Measurements from ENCODE around the gene FURIN. TPM values are rescaled to one million over a fixed set of nuclear protein-coding genes. Genes with fewer than 3 reads are reported as not detected.

Gene FURIN
- polyA plus RNA-seq, 4 donors, result 22.8 to 112 (median 38.5) TPM

DNA sequence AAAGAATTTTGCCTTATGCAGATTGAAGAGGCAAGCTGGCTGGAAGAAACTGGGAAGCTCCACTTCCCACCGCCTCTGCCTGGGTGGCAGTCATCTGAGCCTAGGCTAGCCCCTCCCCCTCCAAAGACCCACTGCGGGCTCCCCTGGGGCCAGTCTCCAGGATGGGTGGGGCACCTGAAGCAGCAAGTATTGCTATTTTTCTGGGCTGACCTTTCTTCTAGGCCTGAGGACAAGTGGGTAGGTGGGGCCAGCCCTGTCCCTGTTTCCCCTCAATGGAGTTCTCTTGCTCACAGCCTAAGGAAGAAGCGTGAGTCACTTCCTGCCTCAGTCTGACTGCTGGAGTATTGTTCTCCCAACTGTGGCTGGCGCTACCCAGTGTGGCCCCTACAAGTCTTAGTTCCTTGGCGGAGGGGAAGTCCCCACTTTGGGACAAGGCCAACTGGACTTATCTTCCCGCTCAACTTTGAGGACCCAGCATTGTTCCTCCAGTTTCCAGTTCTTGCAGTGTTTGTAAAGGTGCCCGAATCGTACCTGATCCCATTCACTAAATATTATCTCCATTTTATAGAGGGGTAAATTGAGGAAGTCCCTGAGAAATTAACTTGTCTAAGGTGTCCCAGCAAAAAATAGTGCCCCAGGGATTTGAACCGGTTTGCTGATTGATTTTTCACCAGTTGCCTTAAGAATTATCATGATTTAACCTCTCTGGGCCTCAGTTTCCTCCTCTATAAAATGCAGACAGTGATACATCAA lies 1.4 kb downstream of the FURIN start:
- Histone ChIP-seq H3K27me3 (ENCODE audit: control insufficient read depth in 3 of 3, insufficient read depth in 3 of 3, low read length in 3 of 3) (no peaks in the 10 kb centered on the region), H3K36me3 (ENCODE audit: control insufficient read depth in 3 of 3, insufficient read depth in 2 of 3, low read depth in 1 of 3, low read length in 3 of 3) (peaks cover 0 to 11% (median 0%) of the 10 kb centered on the region in 3 donors), H3K4me1 (ENCODE audit: control insufficient read depth in 3 of 3, insufficient read depth in 2 of 3, low read depth in 1 of 3, low read length in 2 of 3) (peaks cover 3 to 49% (median 17%) of the 10 kb centered on the region in 3 donors), H3K4me3 (ENCODE audit: low read depth in 1 of 3, low read length in 3 of 3) (peak overlapping the region in 1 of 3 donors; percentile 76), H3K9me3 (ENCODE audit: control insufficient read depth in 2 of 2, insufficient read depth in 1 of 2, low read depth in 1 of 2, low read length in 1 of 2) (no peaks in the 10 kb centered on the region), H3K27ac (ENCODE audit: low read depth in 1 of 3, low read length in 2 of 3) (peak overlapping the region; percentile 51 to 96 (median 85))
- WGBS, 3 donors, result 29 to 40% (median 31%) methylated on average over 9 of the region's 9 CpGs
- FAIRE-seq (no peak), DNase-seq (peak in 1 of 2 donors; percentile 85)

DNA sequence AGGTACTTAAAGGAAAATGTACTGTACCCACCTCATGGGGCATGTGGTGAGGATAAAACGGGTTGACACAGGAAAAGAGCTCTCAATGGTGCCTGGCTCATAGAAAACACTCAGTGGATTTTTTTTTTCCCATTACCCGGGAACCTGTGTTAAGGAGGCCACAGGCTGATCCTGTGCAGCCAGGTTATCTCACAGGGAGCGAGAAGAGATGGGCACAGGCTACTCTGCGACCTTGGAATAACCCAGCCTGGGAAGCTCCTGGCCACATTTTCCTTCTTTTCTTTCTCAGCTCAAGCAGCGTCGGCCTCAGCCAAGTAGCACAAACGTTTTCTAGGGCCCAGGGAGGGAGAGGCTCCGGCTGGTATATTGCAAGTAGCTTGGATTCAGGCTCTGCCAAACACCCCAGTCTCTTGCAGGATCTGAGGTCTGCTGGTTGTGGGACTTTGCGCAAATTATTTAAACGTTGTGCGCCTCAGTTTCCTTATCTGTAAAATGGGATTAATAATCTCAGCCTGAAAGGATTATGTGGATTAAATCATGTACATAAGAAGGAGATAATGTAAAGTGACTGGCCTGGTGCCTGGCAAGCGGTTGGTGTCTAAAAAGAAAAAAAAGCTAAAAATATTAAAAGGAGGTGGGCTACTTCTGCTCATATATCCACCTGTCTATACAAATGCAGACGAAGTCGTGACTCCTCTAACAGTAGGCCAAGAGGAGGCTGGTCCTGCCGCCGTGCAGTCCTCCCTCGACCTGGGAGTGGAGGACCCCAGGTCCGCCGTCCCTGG lies 2.2 kb downstream of the FURIN start:
- H3K9me3 ChIP-seq (ENCODE audit: control insufficient read depth in 2 of 2, insufficient read depth in 1 of 2, low read depth in 1 of 2, low read length in 1 of 2), result no peaks in the 10 kb centered on the region
- H3K27me3 ChIP-seq (ENCODE audit: control insufficient read depth in 3 of 3, insufficient read depth in 3 of 3, low read length in 3 of 3), result no peaks in the 10 kb centered on the region
- DNase-seq, result peak in 1 of 2 donors; percentile 53
- FAIRE-seq, result no peak
- peaks cover 3 to 51% (median 17%) of the 10 kb centered on the region in 3 donors for H3K4me1 ChIP-seq (ENCODE audit: control insufficient read depth in 3 of 3, insufficient read depth in 2 of 3, low read depth in 1 of 3, low read length in 2 of 3)
- H3K4me3 ChIP-seq (ENCODE audit: low read depth in 1 of 3, low read length in 3 of 3), result peak overlapping the region; percentile 76 to 97 (median 82)
- peaks cover 1 to 17% (median 2%) of the 10 kb centered on the region in 3 donors for H3K36me3 ChIP-seq (ENCODE audit: control insufficient read depth in 3 of 3, insufficient read depth in 2 of 3, low read depth in 1 of 3, low read length in 3 of 3)
- H3K27ac ChIP-seq (ENCODE audit: low read depth in 1 of 3, low read length in 2 of 3), result peak overlapping the region; percentile 85 to 96 (median 89)
- 23 to 27% (median 26%) methylated on average over 17 to 19 of the region's 19 CpGs for WGBS, 3 donors

DNA sequence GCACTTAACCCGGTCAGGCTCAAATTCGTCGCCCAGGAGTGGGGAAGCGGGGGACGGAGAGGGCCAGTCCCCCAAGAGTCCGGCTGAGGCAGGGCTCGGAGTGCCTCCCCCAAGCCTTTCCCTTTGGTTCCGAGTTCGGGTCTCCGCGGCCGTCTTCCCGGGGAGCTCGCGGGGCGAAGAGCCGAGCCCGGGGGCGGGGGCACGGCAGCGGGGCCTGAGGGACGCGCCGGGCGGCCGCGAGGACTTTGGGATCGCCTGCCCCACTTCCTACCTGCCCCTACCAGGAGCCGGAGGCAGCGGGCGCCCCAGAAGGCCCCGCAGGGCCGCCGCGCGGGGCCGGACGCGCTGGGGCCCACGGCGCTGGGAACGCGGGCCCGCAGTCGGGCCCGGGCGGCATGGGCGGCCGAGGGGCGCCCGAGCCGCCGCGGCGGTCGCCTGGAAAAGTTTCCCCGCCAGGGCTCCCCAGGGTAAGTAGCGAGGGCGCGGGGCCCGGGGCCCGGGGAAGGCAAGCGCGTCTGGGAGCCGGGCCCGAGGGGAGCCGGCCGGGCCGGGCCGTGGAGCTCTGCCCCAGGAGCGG lies 2.8 kb downstream of the FURIN start:
- no peaks in the 10 kb centered on the region for H3K27me3 ChIP-seq (ENCODE audit: control insufficient read depth in 3 of 3, insufficient read depth in 3 of 3, low read length in 3 of 3)
- FAIRE-seq (no peak), DNase-seq (peak; percentile 41 to 80)
- peaks cover 3 to 53% (median 17%) of the 10 kb centered on the region in 3 donors for H3K4me1 ChIP-seq (ENCODE audit: control insufficient read depth in 3 of 3, insufficient read depth in 2 of 3, low read depth in 1 of 3, low read length in 2 of 3)
- H3K27ac ChIP-seq (ENCODE audit: low read depth in 1 of 3, low read length in 2 of 3), result peak overlapping the region; percentile 85 to 96 (median 89)
- H3K4me3 ChIP-seq (ENCODE audit: low read depth in 1 of 3, low read length in 3 of 3), result peak overlapping the region; percentile 76 to 97 (median 82)
- no peaks in the 10 kb centered on the region for H3K9me3 ChIP-seq (ENCODE audit: control insufficient read depth in 2 of 2, insufficient read depth in 1 of 2, low read depth in 1 of 2, low read length in 1 of 2)
- WGBS, 3 donors, result 1% methylated on average over 29 to 71 of the region's 71 CpGs
- peaks cover 3 to 24% (median 3%) of the 10 kb centered on the region in 3 donors for H3K36me3 ChIP-seq (ENCODE audit: control insufficient read depth in 3 of 3, insufficient read depth in 2 of 3, low read depth in 1 of 3, low read length in 3 of 3)

DNA sequence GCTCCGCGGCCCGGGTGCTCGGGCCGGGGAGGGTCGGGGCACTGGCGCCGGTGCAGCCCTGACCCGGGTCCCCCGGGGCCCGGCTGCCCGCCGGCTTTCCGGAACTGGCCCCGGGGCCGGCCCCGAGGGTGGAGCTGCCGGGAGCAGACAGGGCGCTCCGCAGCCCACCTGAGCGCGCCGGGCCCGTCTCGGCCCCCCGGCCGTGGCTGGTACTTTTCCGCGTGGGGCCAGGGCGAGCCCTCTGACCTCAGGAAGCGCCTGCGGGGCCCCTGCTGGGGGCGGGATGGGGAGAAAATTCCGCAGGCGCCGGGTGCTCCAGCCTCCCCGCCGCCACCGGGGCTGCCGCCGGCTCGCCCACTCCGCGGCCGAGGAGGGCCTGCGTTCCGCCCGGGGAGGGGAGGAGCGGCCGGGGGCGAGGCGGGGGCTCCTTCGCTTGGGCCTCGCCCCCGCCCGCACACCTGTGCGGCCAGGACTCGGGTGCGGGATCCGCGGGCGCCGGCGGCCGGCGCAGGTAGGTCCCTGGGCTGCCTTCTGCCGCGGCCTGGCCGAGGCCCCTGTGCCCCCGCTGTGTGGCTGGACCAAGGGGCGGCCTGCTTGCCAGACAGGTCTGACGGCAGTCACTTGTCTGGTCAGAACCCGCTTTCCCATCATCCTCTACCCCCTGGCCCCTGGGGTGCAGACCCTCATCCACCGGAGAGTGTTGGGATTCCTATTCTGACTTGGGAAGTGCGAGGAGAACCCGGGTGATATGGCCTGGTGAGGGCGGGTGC lies 3.5 kb downstream of the FURIN start:
- peak overlapping the region; percentile 76 to 97 (median 82) for H3K4me3 ChIP-seq (ENCODE audit: low read depth in 1 of 3, low read length in 3 of 3)
- no peak for FAIRE-seq
- peaks cover 3 to 53% (median 17%) of the 10 kb centered on the region in 3 donors for H3K4me1 ChIP-seq (ENCODE audit: control insufficient read depth in 3 of 3, insufficient read depth in 2 of 3, low read depth in 1 of 3, low read length in 2 of 3)
- no peaks in the 10 kb centered on the region for H3K27me3 ChIP-seq (ENCODE audit: control insufficient read depth in 3 of 3, insufficient read depth in 3 of 3, low read length in 3 of 3)
- WGBS, 3 donors, result 0 to 1% (median 0%) methylated on average over 19 to 77 of the region's 77 CpGs
- peak overlapping the region; percentile 85 to 96 (median 89) for H3K27ac ChIP-seq (ENCODE audit: low read depth in 1 of 3, low read length in 2 of 3)
- H3K36me3 ChIP-seq (ENCODE audit: control insufficient read depth in 3 of 3, insufficient read depth in 2 of 3, low read depth in 1 of 3, low read length in 3 of 3), result peaks cover 8 to 31% (median 10%) of the 10 kb centered on the region in 3 donors
- DNase-seq, result peak; percentile 42 to 60
- no peaks in the 10 kb centered on the region for H3K9me3 ChIP-seq (ENCODE audit: control insufficient read depth in 2 of 2, insufficient read depth in 1 of 2, low read depth in 1 of 2, low read length in 1 of 2)

DNA sequence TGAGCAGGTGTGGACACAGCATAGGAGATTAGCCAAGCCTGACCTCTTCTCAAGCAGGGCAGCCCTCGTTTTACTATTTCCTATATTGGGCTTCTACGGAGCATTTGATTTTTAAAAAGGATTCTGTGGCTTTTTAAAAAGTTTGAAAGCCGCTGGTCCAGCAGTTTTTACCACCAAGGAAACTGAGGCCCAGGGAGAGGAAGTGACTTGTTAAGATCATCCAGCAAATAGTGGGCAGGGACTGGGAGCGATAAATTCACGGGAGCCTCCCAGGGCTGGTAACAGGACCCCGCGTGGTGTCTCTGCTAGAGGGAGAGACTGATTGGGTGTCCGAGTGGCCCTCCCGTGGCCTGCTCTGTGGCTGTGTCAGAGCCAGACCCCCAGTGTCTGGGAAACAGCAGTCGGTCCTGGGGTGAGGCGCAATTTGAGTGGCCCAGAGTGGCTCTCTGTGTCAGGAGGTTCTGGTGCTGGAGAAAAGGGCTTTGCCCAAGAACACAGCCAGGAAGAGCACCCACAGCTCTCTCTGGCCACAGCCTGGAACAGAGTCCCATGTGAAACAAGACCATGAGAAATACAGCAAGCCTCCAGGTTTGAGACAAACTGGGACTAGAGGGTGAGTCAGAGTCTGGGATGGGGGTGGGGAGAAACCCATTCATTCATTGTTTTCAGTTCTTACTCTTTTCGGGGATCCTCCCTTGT lies 4.2 kb downstream of the FURIN start:
- no peak for FAIRE-seq
- DNase-seq, result peak in 1 of 2 donors; percentile 48
- peaks cover 3 to 53% (median 17%) of the 10 kb centered on the region in 3 donors for H3K4me1 ChIP-seq (ENCODE audit: control insufficient read depth in 3 of 3, insufficient read depth in 2 of 3, low read depth in 1 of 3, low read length in 2 of 3)
- no peaks in the 10 kb centered on the region for H3K9me3 ChIP-seq (ENCODE audit: control insufficient read depth in 2 of 2, insufficient read depth in 1 of 2, low read depth in 1 of 2, low read length in 1 of 2)
- H3K36me3 ChIP-seq (ENCODE audit: control insufficient read depth in 3 of 3, insufficient read depth in 2 of 3, low read depth in 1 of 3, low read length in 3 of 3), result peaks cover 11 to 38% (median 15%) of the 10 kb centered on the region in 3 donors
- peak overlapping the region; percentile 63 to 97 (median 82) for H3K4me3 ChIP-seq (ENCODE audit: low read depth in 1 of 3, low read length in 3 of 3)
- 12 to 20% (median 16%) methylated on average over 12 of the region's 12 CpGs for WGBS, 3 donors
- peak overlapping the region; percentile 70 to 96 (median 89) for H3K27ac ChIP-seq (ENCODE audit: low read depth in 1 of 3, low read length in 2 of 3)
- H3K27me3 ChIP-seq (ENCODE audit: control insufficient read depth in 3 of 3, insufficient read depth in 3 of 3, low read length in 3 of 3), result no peaks in the 10 kb centered on the region

DNA sequence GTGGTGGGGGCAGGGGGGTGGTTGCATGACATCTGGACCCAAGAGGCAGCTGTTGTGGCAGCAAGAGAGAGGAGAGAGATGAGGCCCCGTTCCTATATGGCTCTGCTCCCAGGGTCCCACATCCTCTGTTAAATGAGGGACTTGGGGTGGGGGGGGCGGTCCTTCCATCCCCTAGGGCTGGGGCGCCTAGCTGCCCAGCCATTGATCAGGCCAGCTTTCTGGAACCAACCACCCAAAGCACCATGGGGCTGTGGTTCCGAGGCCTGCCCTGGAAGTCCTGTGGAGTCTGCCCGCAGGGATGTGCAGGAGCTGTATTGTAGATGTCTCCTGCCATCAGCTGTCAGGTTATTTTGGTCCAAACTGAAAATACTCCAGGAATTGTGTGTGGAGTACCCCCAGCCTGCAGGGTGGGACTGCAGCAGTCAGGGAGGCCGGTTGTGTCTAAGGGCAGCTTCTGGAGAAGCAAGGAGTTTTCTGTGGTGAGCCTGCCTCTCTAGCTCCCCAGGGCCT lies 5.2 kb downstream of the FURIN start:
- Histone ChIP-seq H3K27me3 (ENCODE audit: control insufficient read depth in 3 of 3, insufficient read depth in 3 of 3, low read length in 3 of 3) (no peaks in the 10 kb centered on the region), H3K4me1 (ENCODE audit: control insufficient read depth in 3 of 3, insufficient read depth in 2 of 3, low read depth in 1 of 3, low read length in 2 of 3) (peaks cover 3 to 46% (median 17%) of the 10 kb centered on the region in 3 donors), H3K9me3 (ENCODE audit: control insufficient read depth in 2 of 2, insufficient read depth in 1 of 2, low read depth in 1 of 2, low read length in 1 of 2) (no peaks in the 10 kb centered on the region), H3K4me3 (ENCODE audit: low read depth in 1 of 3, low read length in 3 of 3) (peak overlapping the region; percentile 33 to 97 (median 63)), H3K27ac (ENCODE audit: low read depth in 1 of 3, low read length in 2 of 3) (peak overlapping the region in 2 of 3 donors; percentile 14 to 70), H3K36me3 (ENCODE audit: control insufficient read depth in 3 of 3, insufficient read depth in 2 of 3, low read depth in 1 of 3, low read length in 3 of 3) (peaks cover 15 to 47% (median 20%) of the 10 kb centered on the region in 3 donors)
- FAIRE-seq (no peak), DNase-seq (no peak)
- 65 to 66% (median 65%) methylated on average over 6 of the region's 6 CpGs for WGBS, 3 donors

DNA sequence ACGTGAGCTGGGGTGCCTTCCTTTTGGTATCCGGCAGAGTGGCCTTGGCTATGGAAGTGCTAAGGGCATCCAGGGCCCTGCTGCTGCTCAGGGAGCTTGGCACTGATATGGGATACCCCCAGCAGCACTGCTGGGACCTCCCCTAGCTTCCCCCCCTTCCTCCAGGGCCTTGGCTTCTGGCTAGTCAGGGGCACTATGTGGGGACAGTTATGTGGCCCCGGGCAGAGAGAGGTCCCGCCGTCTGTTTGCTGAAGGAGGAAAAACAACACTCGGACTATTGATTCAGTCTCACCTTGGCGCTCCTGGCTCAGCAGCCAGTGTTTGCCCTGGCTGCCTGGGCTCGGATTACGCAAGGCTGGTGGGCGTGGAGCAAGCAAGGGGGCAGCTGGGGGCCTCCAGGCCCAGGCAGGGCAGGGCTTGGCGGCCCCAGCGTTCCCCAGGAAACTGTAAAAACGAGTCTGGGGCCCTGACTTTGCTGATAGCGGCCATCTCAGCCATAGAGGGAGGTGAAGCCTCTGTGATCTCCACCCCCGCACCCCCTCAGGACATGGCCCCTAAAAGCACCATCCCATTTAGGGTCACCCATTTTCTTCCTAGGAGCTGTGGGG lies 5.7 kb downstream of the FURIN start:
- DNase-seq (peak; percentile 41 to 94), FAIRE-seq (no peak)
- H3K27me3 ChIP-seq (ENCODE audit: control insufficient read depth in 3 of 3, insufficient read depth in 3 of 3, low read length in 3 of 3), result no peaks in the 10 kb centered on the region
- 16 to 48% (median 37%) methylated on average over 15 of the region's 15 CpGs for WGBS, 3 donors
- H3K36me3 ChIP-seq (ENCODE audit: control insufficient read depth in 3 of 3, insufficient read depth in 2 of 3, low read depth in 1 of 3, low read length in 3 of 3), result peaks cover 20 to 51% (median 21%) of the 10 kb centered on the region in 3 donors
- H3K27ac ChIP-seq (ENCODE audit: low read depth in 1 of 3, low read length in 2 of 3), result peak overlapping the region in 2 of 3 donors; percentile 14 to 70
- H3K9me3 ChIP-seq (ENCODE audit: control insufficient read depth in 2 of 2, insufficient read depth in 1 of 2, low read depth in 1 of 2, low read length in 1 of 2), result no peaks in the 10 kb centered on the region
- peak overlapping the region in 2 of 3 donors; percentile 63 to 97 for H3K4me3 ChIP-seq (ENCODE audit: low read depth in 1 of 3, low read length in 3 of 3)
- peaks cover 3 to 41% (median 17%) of the 10 kb centered on the region in 3 donors for H3K4me1 ChIP-seq (ENCODE audit: control insufficient read depth in 3 of 3, insufficient read depth in 2 of 3, low read depth in 1 of 3, low read length in 2 of 3)
